HL-60 (cell line): ENCODE measurements around the gene DPP8.
"Not testable (repeated sequence)": the region's sequence is repeated elsewhere in the genome, so short reads cannot be mapped to it uniquely, and the experiment has no call there.

Source experiments
- DNase-seq, 2 experiments: peaks; one replicate each; pipeline ENCODE4 v3.0.0-alpha.2; 2010 to 2020; ENCODE audit warnings: low read depth in 1 of 2, low spot score in 1 of 2
- H3K27ac ChIP-seq: fragments of 250-450 bp; sonication (Bioruptor Pico); replicated peaks from 2 replicates; pipeline ENCODE4 v1.5.1; 2020; ENCODE audit warnings: mild to moderate bottlenecking, moderate library complexity
- H3K27me3 ChIP-seq: fragments of 250-450 bp; sonication (Bioruptor Pico); 2 replicates; pipeline ENCODE4 v1.5.1; 2021; ENCODE audit warnings: mild to moderate bottlenecking, moderate library complexity; ENCODE audit not compliant: insufficient read depth, poor library complexity, severe bottlenecking
- H3K4me3 ChIP-seq: replicated peaks from 2 replicates; pipeline ENCODE4 v1.5.1; 2011; ENCODE audit warnings: mild to moderate bottlenecking, control low read depth, low read length; ENCODE audit not compliant: insufficient read depth
- GABPA ChIP-seq: IDR thresholded peaks from 2 replicates; pipeline ENCODE4 v1.6.1; 2012; ENCODE audit warnings: low read depth
- POLR2AphosphoS5 ChIP-seq: IDR thresholded peaks from 2 replicates; pipeline ENCODE4 v1.6.1; 2012; ENCODE audit warnings: low read depth
- REST ChIP-seq: IDR thresholded peaks from 2 replicates; pipeline ENCODE4 v1.6.1; 2012; ENCODE audit warnings: low read depth; ENCODE audit not compliant: insufficient replicate concordance
- SPI1 ChIP-seq: IDR thresholded peaks from 2 replicates; pipeline ENCODE4 v1.6.1; 2012; ENCODE audit warnings: low read depth, mild to moderate bottlenecking, borderline replicate concordance
- TF ChIP-seq, protein P1 (sequence below): IDR thresholded peaks from one replicate; pipeline ENCODE4 v1.5.1; 2011; ENCODE audit warnings: low read length, control low read depth, inconsistent platforms; ENCODE audit not compliant: insufficient read depth

DPP8 gene

DNA sequence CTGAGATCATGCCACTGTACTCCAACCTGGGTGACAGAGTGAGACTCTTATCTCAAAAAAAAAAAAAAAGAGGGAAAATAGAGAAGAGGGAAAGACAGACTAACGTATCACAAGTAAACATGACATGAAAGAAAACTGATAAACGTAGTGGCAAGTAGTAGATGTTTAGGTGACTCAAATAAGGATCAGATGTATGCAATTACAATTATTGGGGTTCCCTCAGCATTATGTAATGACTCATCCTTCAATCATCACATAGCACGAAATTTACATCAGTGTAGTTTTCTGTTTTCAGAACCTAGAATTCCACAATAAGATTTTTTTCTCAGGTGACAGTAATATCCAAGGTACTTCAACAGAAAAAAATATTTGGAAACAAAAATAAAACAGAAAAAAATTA is 46.6 kb downstream of the DPP8 start:
- Histone ChIP-seq H3K4me3 (no peak overlapping the region), H3K27ac (no peak overlapping the region), H3K27me3 (no peaks in the 10 kb centered on the region)
- DNase-seq: no peak
- TF ChIP-seq GABPA (no peak), REST (no peak), SPI1 (no peak), POLR2AphosphoS5 (no peak)
- TF ChIP-seq, protein P1, sequence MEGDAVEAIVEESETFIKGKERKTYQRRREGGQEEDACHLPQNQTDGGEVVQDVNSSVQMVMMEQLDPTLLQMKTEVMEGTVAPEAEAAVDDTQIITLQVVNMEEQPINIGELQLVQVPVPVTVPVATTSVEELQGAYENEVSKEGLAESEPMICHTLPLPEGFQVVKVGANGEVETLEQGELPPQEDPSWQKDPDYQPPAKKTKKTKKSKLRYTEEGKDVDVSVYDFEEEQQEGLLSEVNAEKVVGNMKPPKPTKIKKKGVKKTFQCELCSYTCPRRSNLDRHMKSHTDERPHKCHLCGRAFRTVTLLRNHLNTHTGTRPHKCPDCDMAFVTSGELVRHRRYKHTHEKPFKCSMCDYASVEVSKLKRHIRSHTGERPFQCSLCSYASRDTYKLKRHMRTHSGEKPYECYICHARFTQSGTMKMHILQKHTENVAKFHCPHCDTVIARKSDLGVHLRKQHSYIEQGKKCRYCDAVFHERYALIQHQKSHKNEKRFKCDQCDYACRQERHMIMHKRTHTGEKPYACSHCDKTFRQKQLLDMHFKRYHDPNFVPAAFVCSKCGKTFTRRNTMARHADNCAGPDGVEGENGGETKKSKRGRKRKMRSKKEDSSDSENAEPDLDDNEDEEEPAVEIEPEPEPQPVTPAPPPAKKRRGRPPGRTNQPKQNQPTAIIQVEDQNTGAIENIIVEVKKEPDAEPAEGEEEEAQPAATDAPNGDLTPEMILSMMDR: no peak

DNA sequence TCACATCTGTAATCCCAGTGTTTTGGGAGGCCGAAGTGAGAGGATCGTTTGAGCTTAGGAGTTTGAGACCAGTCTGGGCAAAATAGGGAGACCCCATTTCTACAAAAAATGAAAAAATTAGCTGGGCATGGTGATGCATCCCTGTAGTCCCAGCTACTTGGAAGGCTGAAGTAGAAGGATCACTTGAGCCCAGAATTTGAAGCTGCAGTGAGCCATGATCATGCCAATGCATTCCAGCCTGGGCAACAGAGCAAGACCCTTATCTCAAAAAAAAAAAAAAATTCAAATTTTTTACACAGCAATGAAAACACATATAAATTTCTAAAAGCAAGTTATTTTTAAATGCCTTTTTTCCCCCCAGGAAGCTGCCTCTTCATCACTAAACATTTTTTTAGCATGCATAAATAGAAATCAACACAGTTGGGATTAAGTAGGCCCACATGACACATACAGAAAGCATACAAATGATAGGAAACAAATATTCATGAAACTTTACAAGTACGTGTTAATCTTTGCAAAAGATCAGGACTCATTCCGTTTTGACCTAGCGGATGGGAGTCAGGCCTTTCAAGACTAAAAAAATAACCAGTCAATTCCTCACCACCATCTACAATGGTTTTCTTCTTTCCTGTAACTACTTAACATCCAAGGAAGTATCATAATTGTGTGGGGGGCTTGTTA is 49.1 kb downstream of the DPP8 start:
- Histone ChIP-seq H3K27me3 (no peaks in the 10 kb centered on the region), H3K27ac (no peak overlapping the region), H3K4me3 (no peak overlapping the region)
- DNase-seq: no peak
- TF ChIP-seq REST (no peak), POLR2AphosphoS5 (no peak), SPI1 (no peak), GABPA (no peak)
- TF ChIP-seq, protein P1: no peak

DNA sequence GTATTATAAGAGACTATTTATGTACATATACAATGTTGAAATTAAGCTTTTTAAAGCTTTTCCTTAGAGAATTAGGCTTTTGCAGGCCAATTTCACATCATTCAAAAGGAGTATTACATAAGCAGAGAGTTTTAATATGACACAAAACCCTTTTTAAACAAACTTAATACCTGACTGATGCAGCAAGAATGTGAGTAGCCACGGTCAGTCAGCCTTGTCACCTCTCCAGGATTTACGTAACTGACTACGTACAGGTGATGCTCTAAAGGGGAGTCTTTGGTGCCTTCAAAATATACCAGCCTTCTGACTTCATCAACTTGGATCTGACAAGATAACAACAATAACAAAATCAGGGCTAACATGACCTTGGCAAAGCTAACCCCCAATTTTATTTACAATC is 50.6 kb downstream of the DPP8 start:
- H3K27ac ChIP-seq: no peak overlapping the region
- no peaks in the 10 kb centered on the region for H3K27me3 ChIP-seq
- H3K4me3 ChIP-seq: no peak overlapping the region
- no peak for DNase-seq
- no peak for TF ChIP-seq REST
- TF ChIP-seq POLR2AphosphoS5: no peak
- TF ChIP-seq, protein P1: no peak
- no peak for TF ChIP-seq GABPA
- TF ChIP-seq SPI1: no peak

DNA sequence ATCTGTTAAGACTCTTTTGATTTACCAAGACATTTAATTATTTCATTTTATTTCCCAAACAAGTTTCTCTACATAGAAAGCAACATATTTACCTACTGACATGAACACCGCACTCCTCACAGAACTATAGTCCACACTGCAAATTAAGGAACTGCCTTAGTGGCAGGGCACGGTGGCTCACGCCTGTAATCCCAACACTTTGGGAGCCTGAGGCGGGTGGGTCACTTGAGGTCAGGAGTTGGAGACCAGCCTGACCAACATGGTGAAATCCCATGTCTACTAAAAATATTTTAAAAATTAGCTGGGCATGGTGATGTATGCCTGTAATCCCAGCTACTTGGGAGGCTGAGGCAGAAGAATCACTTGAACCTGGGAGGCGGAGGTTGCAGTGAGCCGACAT is 54.4 kb downstream of the DPP8 start:
- H3K27ac ChIP-seq, H3K4me3 ChIP-seq, H3K27me3 ChIP-seq, DNase-seq: not testable (repeated sequence)
